Rectal smooth muscle tissue (tissue), 1 donor: ENCODE measurements around the gene RFPL3.
"Not testable (repeated sequence)": the region's sequence is repeated elsewhere in the genome, so short reads cannot be mapped to it uniquely, and the experiment has no call there.

Experiments
- H3K27ac ChIP-seq: one replicate; pipeline ENCODE4 v1.7.0; 2013; ENCODE audit warnings: low read depth, low read length, inconsistent platforms
- H3K27me3 ChIP-seq: one replicate; pipeline ENCODE4 v1.7.0; 2013; ENCODE audit warnings: low read length; ENCODE audit not compliant: control insufficient read depth, insufficient read depth
- H3K36me3 ChIP-seq: one replicate; pipeline ENCODE4 v1.7.0; 2013; ENCODE audit warnings: low read length; ENCODE audit not compliant: control insufficient read depth, insufficient read depth
- H3K4me1 ChIP-seq: one replicate; pipeline ENCODE4 v1.7.0; 2013; ENCODE audit warnings: low read length; ENCODE audit not compliant: control insufficient read depth, insufficient read depth
- H3K4me3 ChIP-seq: one replicate; pipeline ENCODE4 v1.7.0; 2013; ENCODE audit warnings: low read length
- H3K9ac ChIP-seq: one replicate; pipeline ENCODE4 v1.7.0; 2013; ENCODE audit warnings: low read length

Gene RFPL3

DNA sequence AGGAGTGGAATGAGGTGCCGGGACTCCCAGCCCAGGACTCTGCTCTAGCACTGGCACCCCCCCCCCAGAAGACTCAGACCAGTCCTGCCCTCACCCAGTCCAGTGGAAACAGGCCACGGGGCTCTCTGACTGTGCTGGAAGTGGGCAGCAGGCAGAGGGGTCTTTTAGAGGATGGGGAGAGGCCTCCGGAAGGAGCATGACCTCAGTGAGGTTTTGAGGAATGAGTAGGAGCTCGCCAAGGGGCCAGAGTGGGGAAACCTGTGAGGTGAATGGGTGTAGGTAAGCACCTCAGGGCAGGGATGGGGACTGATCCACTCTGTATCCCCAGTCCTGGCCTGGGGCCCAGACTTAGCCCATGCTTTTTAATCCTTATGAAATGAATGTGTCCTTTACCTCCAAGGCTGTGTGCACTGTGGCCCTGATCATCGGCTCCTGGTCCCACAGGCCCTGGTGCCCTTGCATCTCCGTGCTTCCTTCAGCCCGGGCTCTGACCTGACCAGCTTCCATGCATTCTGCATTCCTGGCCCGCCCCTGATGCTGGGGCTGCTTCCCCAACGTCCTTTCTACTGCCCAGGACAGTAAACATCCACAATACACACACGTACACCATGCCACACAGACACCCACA, 24.4 kb upstream of the RFPL3 start:
- no peaks in the 10 kb centered on the region for H3K4me1 ChIP-seq
- no peaks in the 10 kb centered on the region for H3K36me3 ChIP-seq
- H3K9ac ChIP-seq, result no peak overlapping the region
- H3K27ac ChIP-seq, result no peak overlapping the region
- peaks cover 3% of the 10 kb centered on the region for H3K27me3 ChIP-seq
- no peak overlapping the region for H3K4me3 ChIP-seq

DNA sequence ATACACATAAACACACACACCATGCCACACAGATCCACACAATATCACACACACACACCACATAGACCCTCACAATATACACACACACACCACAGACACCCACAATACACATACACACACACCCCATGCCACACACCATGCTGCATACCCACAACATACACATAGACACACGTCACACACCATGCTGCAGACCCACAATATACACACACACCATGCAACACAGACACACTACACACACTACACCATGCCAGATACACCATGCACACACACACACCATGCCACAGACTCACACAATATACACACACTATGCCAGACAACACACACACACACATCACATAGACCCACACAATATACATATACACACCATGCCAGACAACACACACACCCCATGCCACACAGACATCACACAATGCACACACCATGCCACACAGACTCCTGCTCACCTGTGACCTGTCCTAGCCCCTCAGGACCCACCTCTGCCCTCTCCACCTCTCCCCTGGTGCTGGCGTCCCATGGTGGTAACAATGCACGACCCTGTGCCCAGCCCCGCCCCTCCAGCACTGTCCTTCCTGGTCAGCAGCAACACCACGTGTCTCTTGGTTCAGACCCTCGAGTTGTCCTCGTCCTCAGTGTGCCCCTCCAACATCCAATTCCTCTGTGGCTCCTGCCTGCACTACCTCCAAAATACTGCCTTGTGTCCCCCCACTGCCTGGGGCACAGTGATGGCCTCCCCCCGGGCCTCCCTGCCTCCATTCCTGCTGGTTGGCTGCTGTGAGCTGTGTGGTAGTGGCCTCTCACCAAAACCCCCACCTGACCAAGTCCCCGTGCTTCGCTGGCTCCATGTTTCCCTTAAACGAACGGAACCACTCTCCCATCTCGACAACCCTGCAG, 23.7 kb upstream of the RFPL3 start:
- H3K9ac ChIP-seq, result no peak overlapping the region

DNA sequence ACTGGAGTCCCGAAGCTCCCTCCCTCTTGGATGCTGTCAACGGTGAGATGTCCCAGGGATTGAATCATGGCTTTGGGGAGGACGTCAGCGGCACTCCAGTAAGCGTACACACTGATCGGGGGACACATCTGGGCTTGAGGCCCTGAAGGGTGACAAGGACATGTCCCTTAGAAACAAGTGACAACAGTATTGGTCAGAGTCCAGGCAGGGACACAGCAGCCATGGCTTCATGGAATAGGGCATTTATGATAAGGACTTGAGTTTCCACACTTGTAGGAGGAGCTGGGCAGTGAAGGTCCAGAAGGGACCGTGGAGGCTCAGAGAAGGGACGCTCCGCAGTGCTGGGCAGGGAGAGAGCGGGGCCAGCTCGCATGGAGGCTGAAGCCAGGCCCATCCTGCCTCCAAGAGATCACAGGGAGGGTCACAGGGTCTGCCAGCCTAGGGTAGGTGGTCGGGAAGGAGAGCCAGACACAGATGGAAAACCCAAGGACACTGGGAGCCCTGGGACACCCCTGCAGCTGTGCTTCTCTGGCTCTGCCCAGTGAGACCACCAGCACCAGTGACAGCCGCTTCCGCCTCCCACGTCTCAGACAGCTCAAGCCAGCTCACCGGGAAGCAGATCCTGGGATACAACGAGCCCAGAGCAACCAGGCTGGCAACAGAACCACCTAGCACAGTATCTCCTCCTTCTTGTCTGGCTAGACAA, 22.9 kb upstream of the RFPL3 start:
- Histone ChIP-seq H3K27me3 (peaks cover 3% of the 10 kb centered on the region), H3K36me3 (no peaks in the 10 kb centered on the region), H3K27ac (no peak overlapping the region), H3K4me3 (no peak overlapping the region), H3K4me1 (no peaks in the 10 kb centered on the region), H3K9ac (no peak overlapping the region)

More for the DNA sequence above, 23.7 kb upstream of the RFPL3 start:
- H3K27me3 ChIP-seq, result peaks cover 3% of the 10 kb centered on the region
- no peaks in the 10 kb centered on the region for H3K36me3 ChIP-seq
- H3K4me3 ChIP-seq, result no peak overlapping the region
- H3K4me1 ChIP-seq, result no peaks in the 10 kb centered on the region
- no peak overlapping the region for H3K27ac ChIP-seq

DNA sequence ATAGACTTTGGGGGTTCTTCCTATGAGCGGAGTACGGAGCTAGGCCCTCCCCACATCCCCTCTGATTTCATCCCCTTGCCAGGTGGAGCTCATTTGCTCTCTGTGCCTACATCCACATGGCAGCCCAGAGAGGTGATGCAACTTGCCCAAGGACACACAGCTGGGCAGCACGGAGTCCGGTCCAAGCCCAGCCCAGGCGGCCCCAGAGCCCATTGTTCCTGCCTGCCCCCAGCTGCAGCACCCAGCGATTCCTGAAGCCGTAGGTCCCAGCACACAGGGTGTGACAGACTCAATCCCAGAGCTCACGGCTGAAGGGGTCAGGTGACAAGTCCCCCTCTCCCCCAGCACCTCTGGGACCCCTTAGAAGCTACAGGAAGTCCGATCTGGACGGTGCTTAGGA, 22.2 kb upstream of the RFPL3 start:
- Histone ChIP-seq H3K4me1 (no peaks in the 10 kb centered on the region), H3K36me3 (no peaks in the 10 kb centered on the region), H3K27me3 (peaks cover 3% of the 10 kb centered on the region), H3K4me3 (no peak overlapping the region), H3K27ac (no peak overlapping the region), H3K9ac (no peak overlapping the region)

GRCh38 chr22:32336121-32336603, 21.5 kb upstream of the RFPL3 start:
- H3K36me3 ChIP-seq, result no peaks in the 10 kb centered on the region
- no peak overlapping the region for H3K27ac ChIP-seq
- H3K9ac ChIP-seq, result no peak overlapping the region
- no peak overlapping the region for H3K4me3 ChIP-seq
- H3K27me3 ChIP-seq, result peaks cover 3% of the 10 kb centered on the region
- no peaks in the 10 kb centered on the region for H3K4me1 ChIP-seq

GRCh38 chr22:32336771-32337424, 20.8 kb upstream of the RFPL3 start:
- Histone ChIP-seq H3K9ac (no peak overlapping the region), H3K4me3 (no peak overlapping the region), H3K27me3 (peaks cover 3% of the 10 kb centered on the region), H3K4me1 (no peaks in the 10 kb centered on the region), H3K27ac (no peak overlapping the region), H3K36me3 (no peaks in the 10 kb centered on the region)

DNA sequence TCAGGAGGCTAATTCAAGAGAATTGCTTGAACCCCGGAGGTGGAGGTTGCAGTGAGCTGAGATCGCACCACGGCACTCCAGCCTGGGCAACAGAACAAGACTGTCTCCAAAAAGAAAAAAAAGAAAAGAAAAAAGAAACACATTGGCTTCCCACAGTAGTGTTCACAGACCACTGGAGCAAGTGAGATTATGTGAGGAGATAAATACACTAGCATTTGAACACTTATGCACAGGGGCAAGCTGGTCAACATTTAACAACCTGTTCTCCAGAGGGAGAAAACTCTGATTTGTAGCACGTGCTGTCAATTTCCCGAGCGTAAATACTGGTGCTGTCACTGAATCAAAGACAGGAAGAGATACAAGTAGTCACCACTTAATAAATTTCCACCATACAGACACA, 20.2 kb upstream of the RFPL3 start:
- not testable (repeated sequence) for H3K4me3 ChIP-seq, H3K9ac ChIP-seq, H3K27me3 ChIP-seq, H3K27ac ChIP-seq, H3K36me3 ChIP-seq, H3K4me1 ChIP-seq

DNA sequence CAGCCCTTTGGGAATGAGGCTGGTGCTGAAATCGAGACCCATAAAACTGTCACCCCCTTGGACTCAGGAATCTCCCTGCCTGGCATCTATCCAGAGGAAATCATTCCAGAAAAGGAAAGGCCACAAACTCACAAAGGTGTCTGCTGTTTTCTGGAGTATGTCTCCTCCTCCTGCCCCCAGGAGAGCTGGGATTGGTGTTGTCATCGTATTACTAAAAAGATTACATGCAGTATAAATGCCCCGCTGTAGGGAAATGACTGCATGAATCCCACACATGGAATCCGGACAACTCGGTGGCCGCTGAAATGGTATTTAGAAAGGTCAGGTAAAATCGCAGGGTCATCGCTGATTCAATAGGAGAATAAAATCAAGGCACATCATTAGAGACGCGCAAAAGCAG, 18.9 kb upstream of the RFPL3 start:
- no peaks in the 10 kb centered on the region for H3K36me3 ChIP-seq
- no peak overlapping the region for H3K9ac ChIP-seq
- no peaks in the 10 kb centered on the region for H3K27me3 ChIP-seq
- no peaks in the 10 kb centered on the region for H3K4me1 ChIP-seq
- H3K4me3 ChIP-seq, result no peak overlapping the region
- no peak overlapping the region for H3K27ac ChIP-seq

GRCh38 chr22:32339190-32340012, 18.3 kb upstream of the RFPL3 start:
- H3K4me1 ChIP-seq, result no peaks in the 10 kb centered on the region
- no peak overlapping the region for H3K4me3 ChIP-seq
- H3K9ac ChIP-seq, result no peak overlapping the region
- H3K27ac ChIP-seq, result no peak overlapping the region
- no peaks in the 10 kb centered on the region for H3K36me3 ChIP-seq
- H3K27me3 ChIP-seq, result no peaks in the 10 kb centered on the region

- no peaks in the 10 kb centered on the region for H3K36me3 ChIP-seq
- no peak overlapping the region for H3K9ac ChIP-seq
- H3K27ac ChIP-seq, result no peak overlapping the region
- H3K4me1 ChIP-seq, result no peaks in the 10 kb centered on the region
- H3K4me3 ChIP-seq, result no peak overlapping the region
- H3K27me3 ChIP-seq, result no peaks in the 10 kb centered on the region
These were observed 17.3 kb upstream of the RFPL3 start for GRCh38 chr22:32340411-32340810.

DNA sequence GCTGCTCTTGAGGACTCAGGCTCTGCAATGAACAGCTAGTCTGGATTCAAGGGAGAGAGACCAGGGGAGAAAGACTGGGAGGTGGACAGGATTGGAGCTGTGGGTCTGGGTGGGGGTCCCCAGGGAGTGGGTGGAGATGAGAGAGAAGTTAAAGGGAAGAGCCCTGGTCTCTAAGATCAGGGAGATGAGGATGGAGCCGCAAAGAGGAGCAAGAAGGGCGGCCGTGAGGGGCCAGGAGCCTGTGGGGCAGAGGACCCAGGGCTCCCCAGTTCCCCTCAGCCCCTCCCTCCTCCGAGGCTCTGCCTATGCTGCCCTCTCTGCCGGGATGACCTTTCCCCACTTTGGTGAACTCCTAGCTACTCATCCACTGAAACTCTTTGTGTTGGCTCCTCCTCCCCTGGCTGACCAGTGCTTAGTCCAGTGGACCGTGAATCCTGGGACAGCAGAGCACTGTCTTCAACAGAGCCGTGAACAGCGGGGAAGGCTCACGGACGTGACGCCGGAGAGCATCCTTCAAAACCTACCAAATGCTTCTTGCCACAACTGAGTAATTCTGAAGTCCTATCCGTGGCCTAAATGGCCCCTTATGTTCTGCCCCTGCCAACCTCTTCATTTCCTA, 16.4 kb upstream of the RFPL3 start:
- Histone ChIP-seq H3K27ac (no peak overlapping the region), H3K27me3 (no peaks in the 10 kb centered on the region), H3K36me3 (no peaks in the 10 kb centered on the region), H3K4me3 (no peak overlapping the region), H3K4me1 (no peaks in the 10 kb centered on the region), H3K9ac (no peak overlapping the region)
